LNCaP clone FGC (cell line): ENCODE measurements around the gene HMMR.
"Not testable (repeated sequence)": the region's sequence is repeated elsewhere in the genome, so short reads cannot be mapped to it uniquely, and the experiment has no call there.

Experiments used
- DNase-seq: peaks from one replicate; pipeline ENCODE4 v3.0.0-alpha.2; 2011; ENCODE audit warnings: low read depth
- H3K4me3 ChIP-seq: 2 replicates; pipeline ENCODE4 v1.5.1; 2011; ENCODE audit warnings: mild to moderate bottlenecking, low read depth, low read length, control low read depth
- TF ChIP-seq, protein P1 (sequence below): IDR thresholded peaks from 2 replicates; pipeline ENCODE4 v1.5.1; 2012; ENCODE audit warnings: mild to moderate bottlenecking; ENCODE audit not compliant: control insufficient read depth, insufficient read depth; ENCODE audit errors: extremely low read depth

The HMMR gene, protein sequence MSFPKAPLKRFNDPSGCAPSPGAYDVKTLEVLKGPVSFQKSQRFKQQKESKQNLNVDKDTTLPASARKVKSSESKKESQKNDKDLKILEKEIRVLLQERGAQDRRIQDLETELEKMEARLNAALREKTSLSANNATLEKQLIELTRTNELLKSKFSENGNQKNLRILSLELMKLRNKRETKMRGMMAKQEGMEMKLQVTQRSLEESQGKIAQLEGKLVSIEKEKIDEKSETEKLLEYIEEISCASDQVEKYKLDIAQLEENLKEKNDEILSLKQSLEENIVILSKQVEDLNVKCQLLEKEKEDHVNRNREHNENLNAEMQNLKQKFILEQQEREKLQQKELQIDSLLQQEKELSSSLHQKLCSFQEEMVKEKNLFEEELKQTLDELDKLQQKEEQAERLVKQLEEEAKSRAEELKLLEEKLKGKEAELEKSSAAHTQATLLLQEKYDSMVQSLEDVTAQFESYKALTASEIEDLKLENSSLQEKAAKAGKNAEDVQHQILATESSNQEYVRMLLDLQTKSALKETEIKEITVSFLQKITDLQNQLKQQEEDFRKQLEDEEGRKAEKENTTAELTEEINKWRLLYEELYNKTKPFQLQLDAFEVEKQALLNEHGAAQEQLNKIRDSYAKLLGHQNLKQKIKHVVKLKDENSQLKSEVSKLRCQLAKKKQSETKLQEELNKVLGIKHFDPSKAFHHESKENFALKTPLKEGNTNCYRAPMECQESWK

GRCh38 chr5:163460562-163461171, at the start of gene HMMR:
Gene HMMR, plus strand, starts transcription at chr5:163460632. Its CDS starts 61 bp downstream, at chr5:163460693.
- TF ChIP-seq, protein P1, sequence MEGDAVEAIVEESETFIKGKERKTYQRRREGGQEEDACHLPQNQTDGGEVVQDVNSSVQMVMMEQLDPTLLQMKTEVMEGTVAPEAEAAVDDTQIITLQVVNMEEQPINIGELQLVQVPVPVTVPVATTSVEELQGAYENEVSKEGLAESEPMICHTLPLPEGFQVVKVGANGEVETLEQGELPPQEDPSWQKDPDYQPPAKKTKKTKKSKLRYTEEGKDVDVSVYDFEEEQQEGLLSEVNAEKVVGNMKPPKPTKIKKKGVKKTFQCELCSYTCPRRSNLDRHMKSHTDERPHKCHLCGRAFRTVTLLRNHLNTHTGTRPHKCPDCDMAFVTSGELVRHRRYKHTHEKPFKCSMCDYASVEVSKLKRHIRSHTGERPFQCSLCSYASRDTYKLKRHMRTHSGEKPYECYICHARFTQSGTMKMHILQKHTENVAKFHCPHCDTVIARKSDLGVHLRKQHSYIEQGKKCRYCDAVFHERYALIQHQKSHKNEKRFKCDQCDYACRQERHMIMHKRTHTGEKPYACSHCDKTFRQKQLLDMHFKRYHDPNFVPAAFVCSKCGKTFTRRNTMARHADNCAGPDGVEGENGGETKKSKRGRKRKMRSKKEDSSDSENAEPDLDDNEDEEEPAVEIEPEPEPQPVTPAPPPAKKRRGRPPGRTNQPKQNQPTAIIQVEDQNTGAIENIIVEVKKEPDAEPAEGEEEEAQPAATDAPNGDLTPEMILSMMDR: no peak
- H3K4me3 ChIP-seq: peak within 1 kb of the TSS; percentile 65
- no peak for DNase-seq

DNA sequence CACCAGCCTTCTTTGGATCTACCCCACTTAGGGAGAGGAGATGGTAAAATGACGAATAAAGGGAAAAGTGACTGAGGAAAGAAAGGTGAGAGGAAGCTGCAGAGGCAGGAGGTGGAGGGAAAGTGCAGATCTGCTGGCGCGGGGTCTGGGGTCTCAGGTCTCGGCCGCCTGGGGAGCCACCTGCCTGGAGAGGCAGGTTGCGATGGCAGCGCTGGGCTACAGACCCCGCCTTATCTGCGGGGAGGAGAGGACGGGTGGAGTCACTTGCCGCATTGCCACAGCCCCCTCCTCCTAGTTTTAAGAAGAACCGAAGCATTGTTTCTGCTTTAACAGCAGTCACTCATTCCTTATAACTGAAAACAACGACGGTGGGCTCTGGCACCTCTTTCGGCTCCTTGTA, 44.8 kb upstream of the HMMR start:
- DNase-seq, H3K4me3 ChIP-seq: not testable (repeated sequence)

- H3K4me3 ChIP-seq: no peak overlapping the region
- DNase-seq: no peak
- TF ChIP-seq, protein P1: no peak
Observed at GRCh38 chr5:163424836-163425235, 35.6 kb upstream of the HMMR start.

GRCh38 chr5:163426128-163426527, 34.3 kb upstream of the HMMR start:
- not testable (repeated sequence) for DNase-seq, H3K4me3 ChIP-seq

- DNase-seq: no peak
- H3K4me3 ChIP-seq: no peak overlapping the region
- TF ChIP-seq, protein P1: no peak
Observed at GRCh38 chr5:163432544-163432943, 27.9 kb upstream of the HMMR start.

DNA sequence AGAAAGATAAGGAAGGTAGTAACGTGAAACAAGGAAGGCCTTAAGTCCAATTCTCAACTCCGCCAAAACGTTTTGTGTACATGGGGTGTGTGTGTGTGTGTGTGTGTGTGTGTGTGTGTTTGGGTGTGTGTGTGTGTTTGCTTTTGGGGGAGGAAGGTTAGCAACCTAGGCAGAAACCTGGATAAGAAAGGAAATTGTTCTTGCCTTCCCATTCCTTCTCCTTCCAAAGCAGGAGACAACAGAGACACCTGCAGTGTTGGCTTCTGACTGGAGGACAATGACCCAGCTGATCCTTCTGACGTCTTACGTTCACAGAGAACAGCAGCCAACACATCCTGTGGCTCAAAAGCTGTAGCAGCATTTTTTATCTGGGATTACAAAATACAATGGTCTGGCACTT, 27.2 kb upstream of the HMMR start:
- no peak overlapping the region for H3K4me3 ChIP-seq
- no peak for DNase-seq
- TF ChIP-seq, protein P1: no peak

DNA sequence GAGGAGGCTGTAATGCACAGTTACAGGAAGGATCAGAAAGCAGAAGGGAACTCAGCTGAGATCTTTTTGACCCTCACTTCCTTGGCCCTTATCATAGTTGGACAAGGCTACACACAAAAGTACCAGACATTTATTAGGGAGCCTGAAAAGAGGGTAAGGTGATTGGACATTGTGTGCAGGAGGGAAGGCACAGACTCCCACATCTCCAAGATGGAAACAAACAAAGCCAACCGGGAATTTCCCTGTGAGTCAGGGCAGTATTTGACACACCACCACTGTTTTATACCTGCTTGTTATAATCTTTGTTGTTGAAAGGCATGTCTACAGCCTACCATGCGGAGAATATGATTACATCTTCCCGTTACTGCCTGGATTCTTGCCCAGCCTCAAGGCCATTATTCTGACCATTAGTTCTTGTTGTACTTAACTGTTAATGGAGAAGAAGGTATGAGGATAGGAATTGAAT, 26.0 kb upstream of the HMMR start:
- H3K4me3 ChIP-seq: no peak overlapping the region
- DNase-seq: no peak
- TF ChIP-seq, protein P1: no peak

DNA sequence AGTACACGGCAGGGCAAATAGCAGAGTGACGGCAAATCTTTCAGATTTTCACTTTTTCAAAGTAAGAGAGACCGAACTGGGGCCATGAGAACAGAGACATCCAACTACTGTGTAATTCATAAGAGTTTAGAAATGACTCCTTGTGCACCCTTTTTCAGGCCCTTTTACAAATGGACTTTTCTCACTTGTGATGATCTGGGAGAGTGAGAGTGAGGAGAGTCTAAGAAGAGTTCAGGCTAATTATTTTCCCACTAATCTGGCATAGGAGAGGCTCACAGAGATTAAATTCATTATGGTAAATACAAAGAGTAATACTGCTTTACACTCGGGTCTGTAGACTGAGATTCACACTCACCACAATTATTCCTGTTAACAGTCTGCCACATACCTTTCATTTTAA, 23.9 kb upstream of the HMMR start:
- TF ChIP-seq, protein P1: no peak
- no peak for DNase-seq
- peak overlapping the region; percentile 68 for H3K4me3 ChIP-seq
